HG02610 (cell line): ENCODE measurements around the gene POLR2A.

Experiments
- ATAC-seq: cut with Tn5 transposase; IDR thresholded peaks from one replicate; pipeline ENCODE4 v1.9.1; 2021; ENCODE audit warnings: mild to moderate bottlenecking, moderate library complexity; ENCODE audit not compliant: unreplicated experiment

Gene POLR2A

DNA sequence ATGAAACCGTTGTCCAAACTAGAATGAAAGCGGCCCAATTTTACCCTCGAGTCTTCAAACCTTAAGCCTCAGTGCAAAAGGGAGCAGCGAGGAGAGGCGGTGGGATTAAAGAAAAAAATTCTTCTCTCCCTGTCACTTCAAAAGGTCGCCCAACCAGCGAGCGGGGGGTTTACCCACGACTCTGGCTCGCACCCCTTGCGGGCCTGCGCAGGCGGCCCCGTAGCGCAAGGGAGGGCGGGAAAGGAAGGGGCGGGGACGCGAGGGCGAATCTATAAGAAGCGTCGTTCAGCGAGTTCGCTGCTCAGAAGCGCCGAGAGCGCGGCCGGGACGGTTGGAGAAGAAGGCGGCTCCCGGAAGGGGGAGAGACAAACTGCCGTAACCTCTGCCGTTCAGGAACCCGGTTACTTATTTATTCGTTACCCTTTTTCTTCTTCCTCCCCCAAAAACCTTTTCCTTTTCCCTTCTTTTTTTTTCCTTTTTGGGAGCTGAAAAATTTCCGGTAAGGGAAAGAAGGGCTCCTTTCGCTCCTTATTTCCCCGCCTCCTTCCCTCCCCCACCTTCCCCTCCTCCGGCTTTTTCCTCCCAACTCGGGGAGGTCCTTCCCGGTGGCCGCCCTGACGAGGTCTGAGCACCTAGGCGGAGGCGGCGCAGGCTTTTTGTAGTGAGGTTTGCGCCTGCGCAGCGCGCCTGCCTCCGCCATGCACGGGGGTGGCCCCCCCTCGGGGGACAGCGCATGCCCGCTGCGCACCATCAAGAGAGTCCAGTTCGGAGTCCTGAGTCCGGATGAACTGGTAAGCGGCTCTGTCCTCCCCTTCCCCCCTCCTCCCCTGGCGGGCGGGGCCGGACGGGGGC is at the start of gene POLR2A:
POLR2A (plus strand) TSS at position 300 of the 852 bp plus-strand sequence.
- peak; percentile 65 for ATAC-seq

DNA sequence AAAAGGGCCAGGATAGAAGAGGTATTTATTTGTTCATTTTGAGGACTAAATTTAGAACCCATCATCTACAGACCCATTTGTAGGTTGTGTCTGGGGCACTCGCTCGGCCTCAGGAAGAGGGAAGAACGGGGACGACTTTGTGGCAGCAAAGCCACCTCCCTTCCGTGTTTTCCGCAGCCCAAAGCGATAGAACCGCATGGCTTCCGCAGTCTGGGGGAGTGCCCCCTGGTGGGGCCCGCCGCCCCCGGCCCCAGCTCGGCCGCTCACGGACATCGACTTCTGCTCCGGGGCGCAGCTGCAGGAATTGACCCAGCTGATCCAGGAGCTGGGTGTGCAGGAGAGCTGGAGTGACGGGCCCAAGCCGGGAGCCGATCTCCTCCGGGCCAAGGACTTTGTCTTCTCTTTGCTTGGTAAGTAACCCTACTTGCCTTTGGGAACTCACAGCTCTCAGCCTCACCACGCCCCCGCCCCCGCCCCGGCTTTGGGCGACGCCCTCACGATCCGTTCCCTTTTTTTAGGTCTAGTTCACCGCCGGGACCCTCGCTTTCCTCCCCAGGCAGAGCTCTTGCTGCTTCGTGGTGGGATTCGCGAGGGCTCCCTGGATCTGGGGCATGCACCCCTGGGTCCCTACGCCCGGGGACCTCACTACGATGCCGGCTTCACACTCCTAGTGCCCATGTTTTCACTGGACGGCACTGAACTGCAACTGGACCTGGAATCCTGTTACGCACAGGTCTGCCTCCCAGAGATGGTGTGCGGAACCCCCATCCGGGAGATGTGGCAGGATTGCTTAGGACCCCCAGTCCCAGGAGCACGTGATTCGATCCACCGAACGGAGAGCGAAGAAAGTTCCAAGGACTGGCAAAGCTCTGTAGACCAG is 48.2 kb upstream of the POLR2A start:
- ATAC-seq, result peak; percentile 8

DNA sequence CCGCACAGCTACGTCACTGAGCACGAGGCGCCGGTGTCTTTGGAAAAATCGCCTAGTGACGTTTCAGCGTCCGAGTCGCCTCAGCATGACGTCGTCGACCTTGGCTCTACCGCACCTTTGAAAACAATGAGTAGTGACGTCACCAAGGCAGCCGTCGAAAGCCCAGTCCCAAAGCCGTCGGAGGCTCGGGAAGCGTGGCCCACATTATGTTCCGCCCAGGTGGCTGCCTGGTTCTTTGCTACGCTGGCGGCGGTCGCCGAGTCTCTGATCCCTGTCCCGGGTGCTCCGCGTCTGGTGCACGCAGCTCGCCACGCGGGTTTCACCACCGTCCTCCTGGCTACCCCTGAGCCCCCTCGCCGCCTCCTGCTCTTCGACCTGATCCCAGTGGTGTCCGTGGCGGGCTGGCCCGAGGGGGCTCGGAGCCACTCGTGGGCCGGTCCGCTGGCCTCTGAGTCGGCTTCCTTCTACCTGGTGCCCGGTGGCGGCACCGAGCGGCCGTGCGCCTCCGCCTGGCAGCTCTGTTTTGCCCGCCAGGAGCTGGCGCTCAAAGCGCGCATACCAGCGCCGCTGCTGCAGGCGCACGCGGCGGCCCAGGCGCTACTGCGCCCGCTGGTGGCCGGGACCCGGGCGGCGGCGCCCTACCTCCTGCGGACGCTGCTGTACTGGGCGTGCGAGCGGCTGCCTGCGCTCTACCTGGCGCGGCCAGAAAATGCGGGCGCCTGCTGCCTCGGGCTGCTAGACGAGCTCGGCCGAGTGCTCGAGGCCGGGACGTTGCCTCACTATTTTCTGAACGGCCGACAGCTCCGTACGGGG is 47.4 kb upstream of the POLR2A start:
- ATAC-seq, result no peak

DNA sequence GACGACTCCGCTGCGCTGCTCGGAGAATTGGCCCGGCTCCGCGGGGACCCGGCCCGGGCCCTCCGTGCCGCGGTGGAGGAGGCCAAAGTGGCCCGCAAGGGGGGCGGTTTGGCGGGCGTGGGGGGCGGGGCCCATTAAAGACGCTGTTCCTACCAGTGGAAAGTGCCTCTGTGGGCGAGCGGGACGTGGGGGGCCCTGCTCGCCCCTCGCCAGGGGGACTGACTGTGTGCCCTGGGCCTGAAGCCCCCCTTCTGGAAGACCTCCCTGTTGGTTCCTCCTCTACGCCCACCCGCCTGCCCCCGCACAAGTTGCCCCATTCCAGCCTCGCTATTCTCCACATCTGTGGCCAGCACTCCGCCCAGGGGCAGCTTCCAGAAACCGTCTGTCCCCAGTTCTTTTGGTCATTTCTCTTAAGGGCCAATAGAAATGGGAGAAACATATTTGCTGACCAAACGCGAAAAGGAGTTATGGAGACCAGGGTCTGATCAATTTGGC is 46.8 kb upstream of the POLR2A start:
- no peak for ATAC-seq

DNA sequence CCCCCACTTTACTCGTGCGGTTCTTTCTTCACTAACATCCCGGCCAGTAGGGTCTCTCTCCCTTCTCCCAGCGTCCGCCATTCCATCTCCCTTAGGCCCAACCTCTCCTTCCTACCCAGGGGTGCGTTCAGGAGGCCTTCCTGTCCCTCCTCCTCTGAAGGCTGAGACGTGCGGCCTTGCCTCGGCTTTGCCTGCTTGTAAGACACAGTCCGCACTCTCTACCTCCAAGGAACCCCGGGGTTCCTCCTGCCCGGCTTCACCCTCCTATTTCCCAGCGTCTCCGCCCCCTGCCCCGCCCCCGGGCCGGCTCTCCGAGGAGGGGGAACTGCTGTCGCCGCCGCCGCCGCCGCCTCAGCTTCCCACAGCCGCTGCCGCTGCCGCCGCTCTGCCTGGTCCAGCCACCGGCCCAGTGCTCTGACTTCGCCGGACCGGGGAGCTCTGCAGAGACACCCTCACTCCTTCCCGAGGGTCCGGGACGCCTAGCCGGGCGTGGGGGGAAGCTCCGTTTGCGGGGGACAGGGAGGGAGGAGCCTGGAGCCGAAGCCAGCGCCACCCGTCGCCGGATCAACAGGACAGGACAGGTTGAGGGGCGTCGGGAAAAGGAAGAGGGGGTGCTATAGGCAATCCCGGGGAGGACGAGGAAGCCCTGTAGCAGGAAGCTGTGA is 46.1 kb upstream of the POLR2A start:
- ATAC-seq, result no peak

DNA sequence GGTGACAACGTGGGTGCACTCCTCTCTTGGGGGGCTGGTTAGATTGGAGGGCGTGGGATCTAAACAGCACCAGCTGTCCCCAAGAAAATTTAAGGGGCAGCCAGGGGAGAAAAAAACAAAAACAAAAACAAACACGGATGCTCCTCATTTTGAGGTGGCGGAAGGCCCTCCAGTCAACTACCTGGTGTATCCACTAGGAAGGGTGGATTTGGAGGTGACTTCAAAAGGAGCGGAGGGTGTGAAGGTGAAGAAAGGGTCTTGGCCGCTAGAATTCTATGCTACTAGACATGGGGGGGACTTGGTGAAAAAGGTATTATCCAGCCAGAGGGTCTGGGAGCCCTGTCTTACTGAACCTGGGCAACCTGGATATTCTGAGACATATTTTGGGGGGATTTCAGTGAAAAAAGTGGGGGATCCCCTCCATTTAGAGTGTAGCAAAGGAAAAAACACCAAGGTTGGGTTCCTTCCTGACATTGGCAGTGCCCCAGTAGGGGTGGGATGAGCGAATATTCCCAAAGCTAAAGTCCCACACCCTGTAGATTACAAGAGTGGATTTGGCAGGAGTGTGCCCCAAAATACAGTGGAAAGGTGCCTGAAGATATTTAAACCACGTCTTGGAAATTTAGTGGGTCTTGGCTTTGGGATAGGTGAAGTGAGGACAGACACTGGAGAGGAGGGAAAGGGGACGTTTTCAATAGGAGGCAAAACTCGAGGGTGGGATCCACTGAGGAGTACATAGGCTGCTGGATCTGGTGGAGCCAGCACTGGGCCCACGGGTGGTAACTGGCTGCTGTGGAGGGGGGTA is 45.3 kb upstream of the POLR2A start:
- ATAC-seq, result no peak

DNA sequence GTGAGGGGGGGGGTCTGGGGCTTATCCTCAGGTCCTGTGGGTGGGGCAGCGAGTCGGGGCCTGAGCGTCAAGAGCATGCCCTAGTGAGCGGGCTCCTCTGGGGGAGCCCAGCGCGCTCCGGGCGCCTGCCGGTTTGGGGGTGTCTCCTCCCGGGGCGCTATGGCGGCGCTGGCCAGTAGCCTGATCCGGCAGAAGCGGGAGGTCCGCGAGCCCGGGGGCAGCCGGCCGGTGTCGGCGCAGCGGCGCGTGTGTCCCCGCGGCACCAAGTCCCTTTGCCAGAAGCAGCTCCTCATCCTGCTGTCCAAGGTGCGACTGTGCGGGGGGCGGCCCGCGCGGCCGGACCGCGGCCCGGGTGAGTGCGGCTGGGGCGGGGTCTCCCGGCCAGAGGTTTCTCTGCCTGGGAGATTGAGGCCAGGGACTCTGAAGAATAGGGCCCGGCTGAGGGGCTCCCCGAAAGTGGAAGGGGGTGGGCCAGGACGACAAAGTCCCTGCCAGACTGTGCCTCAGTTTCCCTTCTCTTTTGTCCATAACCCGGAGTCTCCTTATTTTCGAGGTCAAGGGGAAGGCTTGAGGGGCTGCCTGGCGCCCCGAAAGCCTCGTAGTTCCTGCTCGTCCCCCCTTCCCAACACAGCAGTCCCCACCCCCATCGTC is 44.6 kb upstream of the POLR2A start, which contains the start of gene FGF11:
FGF11 (plus strand) TSS at position 51 of the 651 bp plus-strand sequence; CDS start at position 160, 109 bp downstream.
- ATAC-seq, result no peak

DNA sequence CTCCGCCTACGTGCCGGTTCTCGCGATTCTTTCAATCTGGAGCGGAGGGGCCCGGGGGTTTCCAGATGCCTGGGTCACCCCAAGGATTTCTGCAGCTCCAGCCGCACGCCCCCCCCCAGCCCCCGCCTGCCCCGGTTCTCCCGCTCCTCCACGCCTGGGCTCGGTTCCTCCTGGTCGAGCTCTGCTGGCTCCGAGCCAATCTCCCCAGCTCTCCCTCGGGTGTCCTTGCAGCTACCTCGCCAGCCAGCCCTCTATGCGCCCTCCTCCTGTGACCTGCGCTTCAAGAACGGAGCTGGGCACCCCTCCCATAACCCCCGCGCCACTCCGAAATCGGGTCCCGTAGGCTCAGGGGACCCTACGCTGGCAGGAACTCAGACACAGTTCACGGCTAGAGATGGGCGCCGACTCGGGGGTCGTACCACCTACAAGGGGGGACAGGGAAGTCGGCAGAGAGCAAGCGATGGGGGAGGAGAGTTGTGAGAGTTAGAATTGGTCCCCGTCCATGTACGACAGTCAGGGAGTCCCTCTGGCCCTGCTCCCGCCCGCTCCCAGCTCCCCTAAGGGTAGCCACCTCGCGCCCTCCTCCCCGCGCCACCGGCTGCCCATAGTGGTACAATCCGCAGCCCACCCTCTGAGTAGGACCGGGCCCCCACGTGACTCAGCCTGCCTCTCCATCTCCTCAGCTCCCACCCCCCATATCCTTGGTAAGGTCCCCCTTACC is 43.9 kb upstream of the POLR2A start:
- no peak for ATAC-seq

DNA sequence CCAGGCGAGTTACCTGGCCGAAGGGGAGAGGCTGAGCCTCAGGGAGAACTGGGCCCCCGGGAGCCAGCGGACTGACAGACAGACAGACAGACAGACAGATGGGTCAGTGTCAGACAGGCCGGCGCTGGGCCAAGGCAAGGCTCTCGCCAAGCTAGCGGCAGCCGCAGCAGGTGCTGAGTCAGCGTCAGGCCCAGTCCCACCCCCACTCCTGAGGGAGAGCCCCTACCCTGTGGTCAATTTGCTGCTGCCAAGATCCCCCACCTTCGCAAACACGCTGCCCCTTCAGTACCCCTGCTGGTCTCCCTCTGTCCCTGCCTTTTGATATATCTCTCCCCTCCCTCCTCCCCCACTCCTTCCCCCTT is 43.4 kb upstream of the POLR2A start:
- ATAC-seq, result no peak

DNA sequence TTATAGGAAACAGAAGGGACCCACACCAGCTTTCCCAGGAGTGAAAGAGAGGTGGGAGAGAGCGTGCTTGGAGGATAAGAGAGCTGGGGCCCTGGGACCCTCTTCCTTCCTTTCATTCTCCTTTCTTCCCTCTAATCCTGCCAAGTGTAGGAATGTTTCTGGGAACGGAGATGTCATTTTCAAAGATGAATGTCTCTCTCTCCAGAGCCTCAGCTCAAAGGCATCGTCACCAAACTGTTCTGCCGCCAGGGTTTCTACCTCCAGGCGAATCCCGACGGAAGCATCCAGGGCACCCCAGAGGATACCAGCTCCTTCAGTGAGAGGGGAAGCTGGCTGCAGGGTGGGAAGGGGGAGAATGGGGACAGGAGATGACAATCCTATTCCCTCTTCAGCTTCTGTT is 42.9 kb upstream of the POLR2A start:
- no peak for ATAC-seq

DNA sequence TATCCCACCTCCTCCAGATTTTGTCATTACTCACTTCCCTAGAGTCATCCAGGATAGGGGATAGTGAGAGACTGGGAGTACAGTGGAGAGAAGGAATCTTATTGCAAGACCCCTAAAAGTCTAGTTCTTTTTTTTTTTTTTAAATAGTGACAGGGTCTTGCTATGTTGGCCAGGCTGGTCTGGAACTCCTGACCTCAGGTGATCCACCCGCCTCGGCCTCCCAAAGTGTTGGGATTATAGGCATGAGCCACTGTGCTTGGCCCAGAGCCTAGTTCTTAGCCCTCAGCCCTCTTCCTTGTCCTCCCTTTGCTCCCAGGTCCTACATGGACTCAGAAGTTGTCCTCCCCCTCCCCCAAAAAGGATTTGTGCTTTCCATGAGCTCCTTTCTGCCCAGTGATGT is 42.0 kb upstream of the POLR2A start:
- no peak for ATAC-seq

DNA sequence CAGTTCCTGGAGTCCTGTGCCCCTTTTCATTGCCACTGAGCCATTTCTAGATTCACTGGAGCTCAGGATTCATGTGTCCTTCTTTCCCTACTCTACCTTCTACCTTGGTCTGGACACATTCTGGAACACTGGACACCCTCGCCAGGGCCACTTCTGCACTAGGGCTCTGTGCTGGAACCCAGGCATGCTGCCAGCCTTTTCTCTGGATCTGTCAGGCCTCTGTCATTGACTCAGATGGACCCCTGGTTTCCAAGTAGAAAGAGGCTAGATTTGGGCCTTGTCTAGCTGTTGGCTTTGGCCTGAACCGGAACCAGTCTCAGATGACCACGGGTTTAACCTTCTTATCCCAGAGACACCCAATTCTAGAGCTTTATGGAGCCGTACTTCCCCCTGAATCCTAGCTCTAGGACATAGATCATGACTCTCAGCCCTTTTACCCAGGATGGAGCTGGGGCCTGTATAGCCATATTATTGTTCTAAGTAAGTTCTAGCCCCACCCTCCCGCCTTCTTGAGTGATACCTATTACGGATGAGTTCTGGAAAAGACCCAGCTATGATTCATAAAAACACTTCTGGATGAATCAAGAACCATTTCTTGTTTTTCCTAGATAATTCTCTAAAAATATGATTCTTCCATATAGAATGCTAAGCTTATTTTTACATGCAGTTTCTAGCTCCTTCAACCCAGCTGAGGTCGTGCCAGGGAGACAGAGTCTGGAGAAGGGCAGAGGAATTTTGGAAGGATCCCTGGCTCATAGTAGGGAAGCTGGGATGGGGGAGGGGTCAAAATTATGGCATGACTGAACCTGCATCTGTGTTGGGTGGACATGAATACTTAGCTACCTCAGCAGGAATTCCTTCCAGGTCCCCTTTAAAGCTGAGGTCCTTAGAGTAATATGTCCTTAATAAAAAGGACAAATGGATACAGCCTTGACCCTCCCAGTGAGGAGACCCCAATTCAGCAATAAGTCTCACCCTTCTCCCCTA is 40.4 kb upstream of the POLR2A start:
- ATAC-seq, result no peak

DNA sequence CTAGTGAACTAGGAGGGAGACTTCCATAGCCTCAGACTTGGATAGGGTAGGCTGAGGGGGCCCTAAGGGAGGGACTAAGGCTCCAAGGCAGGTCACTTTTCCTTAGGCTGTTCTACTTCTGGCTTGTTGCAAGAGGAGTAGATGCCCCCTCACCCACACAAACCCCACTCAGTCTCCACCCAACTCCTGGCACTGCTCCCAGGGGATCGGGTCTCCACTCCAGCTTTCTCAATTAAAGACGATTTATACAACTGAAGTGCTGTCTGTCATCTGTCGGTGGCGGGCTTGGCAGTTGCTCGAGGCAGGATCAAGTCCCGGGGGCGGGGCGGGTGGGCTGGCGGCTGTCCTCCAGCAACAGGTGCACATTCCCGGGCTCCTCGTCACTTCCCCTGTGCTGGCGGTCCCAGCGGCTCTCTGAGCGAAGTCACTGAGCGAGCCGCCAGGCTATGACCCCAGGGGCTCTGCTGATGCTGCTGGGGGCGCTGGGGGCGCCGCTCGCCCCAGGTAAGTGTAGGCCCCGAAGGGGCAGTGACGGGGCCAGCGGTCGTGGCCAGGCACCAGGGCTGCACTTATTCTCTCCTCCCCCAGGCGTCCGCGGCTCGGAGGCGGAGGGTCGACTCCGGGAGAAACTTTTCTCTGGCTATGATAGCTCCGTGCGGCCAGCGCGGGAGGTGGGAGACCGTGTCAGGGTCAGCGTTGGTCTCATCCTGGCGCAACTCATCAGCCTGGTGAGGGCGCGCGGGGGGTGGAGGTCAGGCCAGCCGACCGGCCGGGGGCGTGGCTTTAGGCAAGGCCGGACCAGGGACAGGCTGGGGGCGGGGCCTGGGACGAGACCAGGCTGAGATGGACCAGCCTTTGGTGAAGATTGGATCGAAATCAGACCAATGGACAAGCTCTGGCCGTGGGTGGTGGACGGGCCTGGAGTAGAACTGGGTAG is 39.2 kb upstream of the POLR2A start, which contains the start of gene CHRNB1:
CHRNB1 (plus strand) TSS at position 380 of the 937 bp plus-strand sequence; CDS start at position 447, 67 bp downstream.
- ATAC-seq, result no peak

DNA sequence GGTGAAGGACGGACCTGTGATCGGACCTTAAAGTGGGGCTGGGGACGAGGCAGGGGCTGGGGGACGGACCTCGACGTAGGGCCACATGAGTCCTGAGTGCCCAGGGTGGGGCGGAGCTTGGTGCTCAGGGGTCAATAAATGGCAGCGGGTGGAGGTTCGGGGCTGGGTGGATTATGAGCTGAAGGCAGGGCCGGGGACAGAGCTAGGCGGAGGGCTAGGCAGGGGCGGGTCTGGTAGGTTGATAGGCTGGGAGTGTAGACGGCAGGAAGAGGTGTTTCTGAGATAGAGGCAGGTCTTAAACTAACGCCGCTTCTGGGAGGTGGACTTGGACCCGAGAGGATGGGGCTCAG is 38.6 kb upstream of the POLR2A start:
- ATAC-seq, result no peak

DNA sequence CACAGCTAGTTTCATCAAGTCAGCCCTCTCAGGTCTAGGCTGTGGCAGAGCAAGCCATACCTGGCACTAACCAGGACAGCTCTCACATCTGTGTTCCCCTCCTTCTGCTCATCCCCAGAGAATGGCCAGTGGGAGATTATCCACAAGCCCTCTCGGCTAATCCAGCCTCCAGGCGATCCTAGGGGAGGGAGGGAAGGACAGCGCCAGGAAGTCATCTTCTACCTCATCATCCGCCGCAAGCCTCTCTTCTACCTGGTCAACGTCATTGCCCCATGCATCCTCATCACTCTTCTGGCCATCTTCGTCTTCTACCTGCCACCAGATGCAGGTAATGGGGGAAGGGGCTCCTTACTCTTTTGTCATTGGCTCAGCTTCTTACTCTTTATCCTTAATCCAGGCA is 35.7 kb upstream of the POLR2A start:
- ATAC-seq, result no peak

DNA sequence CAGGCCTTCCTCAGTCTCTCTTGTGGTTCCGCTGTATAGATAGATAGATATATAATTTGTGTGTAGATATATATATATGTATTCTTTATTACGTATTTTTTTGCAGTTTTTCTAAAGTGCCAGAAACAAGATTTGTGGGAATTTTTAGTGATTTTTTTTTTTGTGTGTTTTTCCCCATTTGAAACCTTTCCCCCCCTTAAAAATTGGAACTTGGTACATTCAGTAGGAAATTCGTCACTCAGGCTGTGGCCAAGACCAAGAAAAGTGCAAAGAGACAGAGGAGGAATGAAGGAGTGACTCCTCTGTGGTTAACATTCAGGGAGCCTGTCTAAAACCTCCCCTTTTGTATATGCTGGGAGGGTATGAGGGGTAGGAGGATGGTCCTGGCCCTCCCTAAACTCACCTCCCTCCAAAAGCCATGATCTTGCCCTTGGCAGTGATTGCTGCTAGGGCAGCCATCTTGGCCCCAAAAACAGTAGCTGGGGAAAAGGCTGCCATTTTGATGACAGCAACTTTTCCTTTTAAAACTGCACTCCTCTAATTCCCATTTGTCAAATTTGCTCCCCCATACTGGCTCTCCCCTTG is 24.1 kb upstream of the POLR2A start:
- no peak for ATAC-seq
